Neuronal stem cell (in vitro differentiated cells): ENCODE data around the gene CRTC2.

Experiments used
- DNase-seq: peaks from one replicate; pipeline ENCODE4 v3.0.0-alpha.2; 2013; ENCODE audit warnings: low spot score
- H2AFZ ChIP-seq: one replicate; pipeline ENCODE4 v1.6.1; 2013; ENCODE audit warnings: mild to moderate bottlenecking, low read length, inconsistent platforms
- H2AK5ac ChIP-seq: 2 replicates; pipeline ENCODE4 v1.6.1; 2013; ENCODE audit warnings: low read depth, mild to moderate bottlenecking, inconsistent platforms, low read length, moderate library complexity, mixed read lengths
- H2BK120ac ChIP-seq: 2 replicates; pipeline ENCODE4 v1.6.1; 2013; ENCODE audit warnings: low read depth, mild to moderate bottlenecking, inconsistent platforms, low read length, moderate library complexity, mixed read lengths
- H2BK12ac ChIP-seq: one replicate; pipeline ENCODE4 v1.6.1; 2013; ENCODE audit warnings: low read length, inconsistent platforms
- H2BK15ac ChIP-seq: 2 replicates; pipeline ENCODE4 v1.6.1; 2013; ENCODE audit warnings: mild to moderate bottlenecking, low read length, inconsistent platforms, mixed read lengths
- H2BK5ac ChIP-seq: one replicate; pipeline ENCODE4 v1.6.1; 2013; ENCODE audit warnings: inconsistent platforms, mild to moderate bottlenecking, low read length, moderate library complexity
- H3K14ac ChIP-seq: one replicate; pipeline ENCODE4 v1.6.1; 2013; ENCODE audit warnings: low read length, inconsistent platforms
- H3K18ac ChIP-seq: 2 replicates; pipeline ENCODE4 v1.6.1; 2013; ENCODE audit warnings: low read length, inconsistent platforms
- H3K23ac ChIP-seq: 2 replicates; pipeline ENCODE4 v1.6.1; 2013; ENCODE audit warnings: low read depth, mild to moderate bottlenecking, mixed read lengths, low read length, inconsistent platforms; ENCODE audit not compliant: poor library complexity
- H3K27ac ChIP-seq: replicated peaks from 3 replicates; pipeline ENCODE4 v1.5.1; 2013; ENCODE audit warnings: low read length, inconsistent platforms
- H3K27me3 ChIP-seq, 3 experiments: 2 replicates each; pipeline ENCODE4 v1.6.1; 2013; ENCODE audit warnings: low read length in 3 of 3, mild to moderate bottlenecking in 2 of 3, inconsistent platforms in 1 of 3, low read depth in 1 of 3, mixed read lengths in 1 of 3, moderate library complexity in 1 of 3; ENCODE audit not compliant: control insufficient read depth in 3 of 3, insufficient read depth in 3 of 3
- H3K36me3 ChIP-seq, 2 donors: replicated peaks in 1 of 2; 2 replicates each; pipeline ENCODE4 v1.6.1; 2013; ENCODE audit warnings: low read length in 2 of 2; ENCODE audit not compliant: control insufficient read depth in 2 of 2, insufficient read depth in 2 of 2
- H3K4ac ChIP-seq: 2 replicates; pipeline ENCODE4 v1.6.1; 2013; ENCODE audit warnings: inconsistent platforms, mild to moderate bottlenecking, low read length, moderate library complexity
- H3K4me1 ChIP-seq, 2 donors: 1 replicate in 1 of 2; 2 replicates in 1 of 2; pipeline ENCODE4 v1.6.1; 2013; ENCODE audit warnings: low read length in 2 of 2, low read depth in 1 of 2; ENCODE audit not compliant: control insufficient read depth in 2 of 2, insufficient read depth in 1 of 2
- H3K4me2 ChIP-seq: one replicate; pipeline ENCODE4 v1.6.1; 2013; ENCODE audit warnings: mild to moderate bottlenecking, low read length, inconsistent platforms; ENCODE audit not compliant: insufficient read depth, poor library complexity, severe bottlenecking
- H3K4me3 ChIP-seq, 2 donors: 2 replicates each; pipeline ENCODE4 v1.5.1; 2013; ENCODE audit warnings: low read length in 2 of 2, mild to moderate bottlenecking in 2 of 2, inconsistent platforms in 1 of 2, moderate library complexity in 1 of 2
- H3K79me1 ChIP-seq: one replicate; pipeline ENCODE4 v1.6.1; 2013; ENCODE audit warnings: low read depth, mild to moderate bottlenecking, inconsistent platforms, low read length, moderate library complexity
- H3K9ac ChIP-seq: one replicate; pipeline ENCODE4 v1.6.1; 2013; ENCODE audit warnings: mild to moderate bottlenecking, low read depth, low read length, inconsistent platforms; ENCODE audit not compliant: poor library complexity
- H3K9me3 ChIP-seq, 2 donors: replicated peaks in 1 of 2; 2 replicates each; pipeline versions ENCODE3 to v1.6.1; 2013; ENCODE audit warnings: low read length in 2 of 2, mild to moderate bottlenecking in 2 of 2, inconsistent platforms in 1 of 2, low read depth in 1 of 2, mixed read lengths in 1 of 2, moderate library complexity in 1 of 2; ENCODE audit not compliant: control insufficient read depth in 2 of 2, insufficient read depth in 1 of 2
- H4K8ac ChIP-seq: one replicate; pipeline ENCODE4 v1.6.1; 2013; ENCODE audit warnings: low read depth, mild to moderate bottlenecking, inconsistent platforms, low read length, moderate library complexity
- H4K91ac ChIP-seq: one replicate; pipeline ENCODE4 v1.6.1; 2013; ENCODE audit warnings: low read length, low read depth, mild to moderate bottlenecking, inconsistent platforms; ENCODE audit not compliant: poor library complexity
- WGBS, 2 donors: extraction: QIAGEN DNeasy Blood & Tissue Kit; methylation state at CpG; one replicate each; pipeline ENCODE4 v1.1.7; 2013; ENCODE audit warnings: missing lambda C conversion rate in 2 of 2, mixed read lengths in 1 of 2; ENCODE audit not compliant: insufficient read length in 2 of 2, insufficient replicate concordance in 1 of 2; ENCODE audit errors: extremely low coverage in 2 of 2; 5-methylcytosine and 5-hydroxymethylcytosine counted together

Gene CRTC2

GRCh38 chr1:153990468-153991150 lies 32.2 kb upstream of the CRTC2 start, which contains the start of gene RPS27:
Gene RPS27 (plus strand): TSS chr1:153990762. CDS start chr1:153990797, 35 bp downstream.
- H4K8ac ChIP-seq = no peak within 1 kb of the TSS
- H3K18ac ChIP-seq = peak within 1 kb of the TSS; percentile 95
- peaks cover 23 to 44% of the 10 kb centered on the region in 2 donors for H3K36me3 ChIP-seq
- H3K4me1 ChIP-seq = peaks cover 4 to 8% of the 10 kb centered on the region in 2 donors
- peak within 1 kb of the TSS; percentile 84 to 95 for H3K4me3 ChIP-seq
- peak within 1 kb of the TSS; percentile 99 for H3K23ac ChIP-seq
- H3K9me3 ChIP-seq = peaks cover under 1 to 5% of the 10 kb centered on the region in 2 donors
- no peak within 1 kb of the TSS for H3K4ac ChIP-seq
- no peak within 1 kb of the TSS for H2BK12ac ChIP-seq
- peak within 1 kb of the TSS; percentile 39 for H2BK5ac ChIP-seq
- peak within 1 kb of the TSS; percentile 67 for H3K27ac ChIP-seq
- no peak within 1 kb of the TSS for H4K91ac ChIP-seq
- no peak within 1 kb of the TSS for H3K14ac ChIP-seq
- peak within 1 kb of the TSS; percentile 78 for H3K4me2 ChIP-seq
- peak; percentile 91 for DNase-seq
- no peak within 1 kb of the TSS for H2BK15ac ChIP-seq
- H3K79me1 ChIP-seq = peaks cover 5% of the 10 kb centered on the region
- H3K27me3 ChIP-seq = no peaks in the 10 kb centered on the region
- H2AK5ac ChIP-seq = peak within 1 kb of the TSS; percentile 68
- H3K9ac ChIP-seq = peak within 1 kb of the TSS; percentile 91
- no CpG with 5 or more reads among the region's 36 CpGs for WGBS, 2 donors
- H2BK120ac ChIP-seq = no peak within 1 kb of the TSS
- H2AFZ ChIP-seq = peak within 1 kb of the TSS; percentile 84

GRCh38 chr1:153987621-153988020 lies 29.2 kb upstream of the CRTC2 start:
- H3K27ac ChIP-seq = no peak overlapping the region
- H2BK5ac ChIP-seq = no peak overlapping the region
- no peaks in the 10 kb centered on the region for H3K27me3 ChIP-seq
- no peak overlapping the region for H3K14ac ChIP-seq
- peaks cover 5% of the 10 kb centered on the region for H3K79me1 ChIP-seq
- no peak overlapping the region for H2BK120ac ChIP-seq
- no peak overlapping the region for H2AFZ ChIP-seq
- no peak overlapping the region for H2AK5ac ChIP-seq
- no peak overlapping the region for H3K9ac ChIP-seq
- peaks cover 9 to 14% of the 10 kb centered on the region in 2 donors for H3K4me1 ChIP-seq
- no peak overlapping the region for H2BK15ac ChIP-seq
- H3K18ac ChIP-seq = no peak overlapping the region
- no CpG with 5 or more reads among the region's 8 CpGs for WGBS, 2 donors
- H3K4ac ChIP-seq = no peak overlapping the region
- H2BK12ac ChIP-seq = no peak overlapping the region
- H3K9me3 ChIP-seq = peaks cover 0 to 3% of the 10 kb centered on the region in 2 donors
- H3K4me3 ChIP-seq = no peak overlapping the region
- H4K8ac ChIP-seq = no peak overlapping the region
- no peak overlapping the region for H4K91ac ChIP-seq
- no peak overlapping the region for H3K4me2 ChIP-seq
- peaks cover 8 to 34% of the 10 kb centered on the region in 2 donors for H3K36me3 ChIP-seq
- no peak for DNase-seq
- H3K23ac ChIP-seq = no peak overlapping the region

GRCh38 chr1:153985941-153986761 lies 27.7 kb upstream of the CRTC2 start, which contains the start of gene RAB13:
Gene RAB13 (minus strand): TSS chr1:153986339. CDS start chr1:153986236, 103 bp downstream.
- Histone ChIP-seq H3K4me3 (peak within 1 kb of the TSS; percentile 77 to 81), H3K14ac (no peak within 1 kb of the TSS), H2AK5ac (no peak within 1 kb of the TSS), H2AFZ (peak within 1 kb of the TSS; percentile 85), H2BK120ac (no peak within 1 kb of the TSS), H2BK12ac (no peak within 1 kb of the TSS), H3K23ac (peak within 1 kb of the TSS; percentile 76), H4K8ac (no peak within 1 kb of the TSS), H4K91ac (no peak within 1 kb of the TSS), H3K4ac (no peak within 1 kb of the TSS), H3K18ac (no peak within 1 kb of the TSS), H2BK15ac (no peak within 1 kb of the TSS), H3K36me3 (peaks cover 7 to 34% of the 10 kb centered on the region in 2 donors), H3K9ac (peak within 1 kb of the TSS; percentile 90), H2BK5ac (no peak within 1 kb of the TSS), H3K79me1 (peaks cover 5% of the 10 kb centered on the region), H3K9me3 (peaks cover 0 to 1% of the 10 kb centered on the region in 2 donors), H3K4me1 (peaks cover 6% of the 10 kb centered on the region in 2 donors), H3K27ac (peak within 1 kb of the TSS; percentile 67), H3K27me3 (no peaks in the 10 kb centered on the region), H3K4me2 (peak within 1 kb of the TSS; percentile 83)
- no CpG with 5 or more reads among the region's 32 CpGs for WGBS, 2 donors
- DNase-seq = peak; percentile 74
